CD4-positive, alpha-beta T cell treated with Interleukin-12 subunit alpha and Interleukin-12 subunit beta, for 1 hour (primary cell): ENCODE data around the gene TSPY8.
"Not testable (repeated sequence)": the region's sequence is repeated elsewhere in the genome, so short reads cannot be mapped to it uniquely, and the experiment has no call there.

Experiments used
- DNase-seq: peaks from one replicate; pipeline ENCODE4 v3.0.0-alpha.2; 2020

Gene TSPY8, protein sequence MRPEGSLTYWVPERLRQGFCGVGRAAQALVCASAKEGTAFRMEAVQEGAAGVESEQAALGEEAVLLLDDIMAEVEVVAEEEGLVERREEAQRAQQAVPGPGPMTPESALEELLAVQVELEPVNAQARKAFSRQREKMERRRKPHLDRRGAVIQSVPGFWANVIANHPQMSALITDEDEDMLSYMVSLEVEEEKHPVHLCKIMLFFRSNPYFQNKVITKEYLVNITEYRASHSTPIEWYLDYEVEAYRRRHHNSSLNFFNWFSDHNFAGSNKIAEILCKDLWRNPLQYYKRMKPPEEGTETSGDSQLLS

DNA sequence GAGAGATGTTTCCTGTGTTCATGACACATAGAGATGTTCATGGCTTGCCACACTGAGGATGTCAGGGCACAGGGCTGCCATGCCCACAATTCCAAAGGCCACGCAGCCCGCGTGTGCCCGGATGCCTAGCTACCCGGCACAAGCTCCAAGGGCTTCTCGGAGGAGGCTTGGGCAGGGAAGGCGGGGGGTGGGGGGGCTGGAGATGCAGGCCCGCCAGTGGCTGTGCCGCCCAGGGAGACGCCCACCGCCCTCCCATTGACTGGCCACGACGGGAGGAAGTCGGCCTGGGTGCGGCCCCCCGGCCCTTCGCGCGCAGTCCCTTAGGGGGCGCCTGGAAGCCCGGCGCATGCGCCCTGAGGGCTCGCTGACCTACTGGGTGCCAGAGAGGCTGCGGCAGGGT, at the start of gene TSPY8:
Gene TSPY8 (plus strand): TSS at position 301 of the 400 bp plus-strand sequence. CDS start 46 bp downstream, at position 347.
- not testable (repeated sequence) for DNase-seq

DNA sequence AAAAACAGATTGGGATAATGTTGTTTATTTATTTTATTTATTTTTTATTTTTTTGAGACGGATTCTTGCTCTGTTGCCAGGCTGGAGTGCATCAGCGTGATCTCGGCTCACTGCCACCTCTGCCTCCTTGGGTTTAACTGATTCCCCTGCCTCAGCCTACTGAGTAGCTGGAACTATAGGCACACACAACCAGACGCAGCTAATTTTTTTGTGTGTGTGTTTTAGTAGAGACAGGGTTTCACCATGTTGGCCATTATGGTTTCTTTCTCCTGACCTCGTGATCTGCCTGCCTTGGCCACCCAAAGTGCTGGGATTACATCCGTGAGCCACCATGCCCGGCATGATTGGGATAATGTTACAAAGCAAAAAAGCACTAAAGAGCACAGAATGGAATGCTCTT, 36.6 kb upstream of the TSPY8 start:
- no peak for DNase-seq

DNA sequence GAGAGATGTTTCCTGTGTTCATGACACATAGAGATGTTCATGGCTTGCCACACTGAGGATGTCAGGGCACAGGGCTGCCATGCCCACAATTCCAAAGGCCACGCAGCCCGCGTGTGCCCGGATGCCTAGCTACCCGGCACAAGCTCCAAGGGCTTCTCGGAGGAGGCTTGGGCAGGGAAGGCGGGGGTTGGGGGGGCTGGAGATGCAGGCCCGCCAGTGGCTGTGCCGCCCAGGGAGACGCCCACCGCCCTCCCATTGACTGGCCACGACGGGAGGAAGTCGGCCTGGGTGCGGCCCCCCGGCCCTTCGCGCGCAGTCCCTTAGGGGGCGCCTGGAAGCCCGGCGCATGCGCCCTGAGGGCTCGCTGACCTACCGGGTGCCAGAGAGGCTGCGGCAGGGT, 20.4 kb upstream of the TSPY8 start, which contains the start of gene TSPY4:
Gene TSPY4 (plus strand): TSS at position 301 of the 400 bp plus-strand sequence. CDS start 46 bp downstream, at position 347.
- not testable (repeated sequence) for DNase-seq

DNA sequence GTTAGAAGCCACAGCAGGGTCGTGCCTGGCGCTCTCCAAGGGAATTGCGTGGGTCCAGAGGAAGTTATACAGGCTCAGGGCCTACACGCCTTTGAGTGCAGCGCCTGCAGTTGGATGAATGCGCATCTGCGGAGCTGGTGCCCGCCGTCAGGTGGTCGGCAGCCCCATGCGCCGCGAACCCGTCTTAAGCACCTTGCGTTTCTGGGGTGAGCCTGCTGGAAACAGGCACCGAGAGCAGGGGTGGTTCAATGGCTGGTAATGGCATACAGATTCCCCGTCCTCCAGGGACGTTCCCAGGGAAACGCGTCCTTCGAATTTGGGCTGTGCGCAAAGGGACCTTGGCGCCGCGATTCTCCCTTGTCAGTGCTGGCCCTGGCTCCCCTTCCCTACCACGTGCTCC, 38.9 kb downstream of the TSPY8 start:
- DNase-seq = not testable (repeated sequence)

DNA sequence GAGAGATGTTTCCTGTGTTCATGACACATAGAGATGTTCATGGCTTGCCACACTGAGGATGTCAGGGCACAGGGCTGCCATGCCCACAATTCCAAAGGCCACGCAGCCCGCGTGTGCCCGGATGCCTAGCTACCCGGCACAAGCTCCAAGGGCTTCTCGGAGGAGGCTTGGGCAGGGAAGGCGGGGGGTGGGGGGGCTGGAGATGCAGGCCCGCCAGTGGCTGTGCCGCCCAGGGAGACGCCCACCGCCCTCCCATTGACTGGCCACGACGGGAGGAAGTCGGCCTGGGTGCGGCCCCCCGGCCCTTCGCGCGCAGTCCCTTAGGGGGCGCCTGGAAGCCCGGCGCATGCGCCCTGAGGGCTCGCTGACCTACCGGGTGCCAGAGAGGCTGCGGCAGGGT, 40.5 kb downstream of the TSPY8 start, which contains the start of gene TSPY3:
Gene TSPY3 (plus strand): TSS at position 301 of the 400 bp plus-strand sequence. CDS start 46 bp downstream, at position 347.
- DNase-seq = not testable (repeated sequence)
